Measurements from ENCODE around the gene ATF3.
A peak's percentile ranks its signal among the peaks of the same experiment; 100 is the strongest.

Gene ATF3

DNA sequence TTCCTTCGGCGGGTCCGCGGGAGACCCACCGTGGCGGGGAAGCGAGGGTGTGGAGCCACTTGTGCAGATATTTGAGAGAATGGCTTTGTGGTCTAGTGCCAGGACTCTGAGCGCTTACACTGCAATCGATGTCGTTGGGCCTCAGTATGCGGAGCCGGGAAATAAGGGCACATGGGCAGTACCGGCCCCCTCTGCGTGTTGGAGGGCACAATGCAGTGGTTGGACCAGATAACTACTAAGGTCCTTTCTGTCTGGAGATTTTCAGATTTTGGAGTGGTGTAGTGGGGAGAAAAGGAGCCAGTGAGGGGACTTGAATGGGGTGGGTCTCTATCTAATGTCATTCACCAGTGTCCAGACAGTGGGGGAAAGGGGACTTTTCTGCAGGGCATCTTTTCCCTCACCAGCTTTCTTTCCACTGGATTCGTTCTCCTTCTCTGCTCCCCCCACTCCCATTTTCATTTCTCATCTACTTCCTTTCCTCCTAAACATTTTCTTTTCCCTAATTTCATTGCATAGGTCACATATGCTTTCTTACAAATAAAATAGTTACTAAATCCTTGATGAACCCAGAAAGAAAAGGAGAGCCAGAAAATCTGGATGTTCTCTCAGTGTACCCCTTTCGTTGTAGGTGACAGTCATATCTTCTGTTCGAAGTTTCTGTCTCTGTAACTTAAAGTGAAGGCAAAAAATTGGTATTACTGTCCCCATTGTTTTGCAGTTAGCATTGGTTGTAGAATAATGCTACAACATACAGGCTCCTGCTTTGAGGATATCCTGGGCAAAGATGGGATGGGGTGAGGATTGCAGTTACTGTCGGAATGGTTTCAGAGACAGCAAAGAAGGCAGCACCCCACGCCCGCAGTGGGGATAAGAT lies 1.4 kb downstream of the ATF3 start:
- no peak for DNase-seq

- no peak for DNase-seq
Observed at GRCh38 chr1:212610575-212610967, 2.0 kb downstream of the ATF3 start.

DNA sequence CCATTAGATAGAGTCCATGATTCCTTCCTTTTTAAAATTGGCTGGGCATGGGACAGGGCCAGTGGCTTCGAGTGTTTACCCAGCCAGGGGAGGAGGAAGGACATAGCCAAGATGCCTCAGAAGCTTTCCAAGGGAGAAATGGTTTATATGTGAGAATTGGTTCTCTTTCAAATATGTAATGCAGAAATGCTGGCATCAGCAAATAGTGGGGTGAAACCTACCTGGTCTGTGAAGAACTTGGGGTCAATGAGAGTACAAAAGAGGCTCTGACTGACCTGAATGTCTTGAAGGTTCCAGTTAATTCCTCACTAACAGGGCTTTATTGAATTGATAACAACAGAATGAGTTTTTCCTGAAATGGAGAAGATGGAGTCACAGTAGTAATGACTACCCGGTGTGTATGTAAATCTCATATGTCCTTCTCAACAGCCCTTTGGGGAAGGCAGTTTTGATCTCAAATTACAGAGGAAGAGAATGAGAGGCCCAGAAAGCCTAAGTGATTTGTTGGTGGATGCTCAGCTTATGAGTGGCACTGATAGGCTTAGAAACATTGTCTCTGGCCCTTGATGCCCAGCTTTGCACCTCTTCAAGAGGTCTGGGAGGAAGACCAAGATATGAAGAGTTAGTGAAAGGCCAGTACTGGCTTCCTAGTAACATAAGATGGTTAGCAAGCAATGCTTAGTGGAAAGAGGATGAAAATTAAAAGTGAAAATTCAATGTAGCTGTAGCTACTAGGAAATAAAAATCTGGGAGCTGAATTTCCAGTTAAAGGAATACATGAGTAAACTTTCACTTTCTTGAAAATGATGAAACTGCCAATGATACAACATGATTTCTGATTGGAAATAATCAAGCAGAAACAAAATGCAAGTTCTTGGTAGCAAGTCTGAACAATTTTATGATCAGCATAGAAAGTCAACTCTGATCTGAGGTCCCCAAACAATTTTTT lies 2.7 kb downstream of the ATF3 start:
- no peak for DNase-seq

GRCh38 chr1:212612041-212612961 lies 3.7 kb downstream of the ATF3 start:
- DNase-seq: peak; percentile 44

DNA sequence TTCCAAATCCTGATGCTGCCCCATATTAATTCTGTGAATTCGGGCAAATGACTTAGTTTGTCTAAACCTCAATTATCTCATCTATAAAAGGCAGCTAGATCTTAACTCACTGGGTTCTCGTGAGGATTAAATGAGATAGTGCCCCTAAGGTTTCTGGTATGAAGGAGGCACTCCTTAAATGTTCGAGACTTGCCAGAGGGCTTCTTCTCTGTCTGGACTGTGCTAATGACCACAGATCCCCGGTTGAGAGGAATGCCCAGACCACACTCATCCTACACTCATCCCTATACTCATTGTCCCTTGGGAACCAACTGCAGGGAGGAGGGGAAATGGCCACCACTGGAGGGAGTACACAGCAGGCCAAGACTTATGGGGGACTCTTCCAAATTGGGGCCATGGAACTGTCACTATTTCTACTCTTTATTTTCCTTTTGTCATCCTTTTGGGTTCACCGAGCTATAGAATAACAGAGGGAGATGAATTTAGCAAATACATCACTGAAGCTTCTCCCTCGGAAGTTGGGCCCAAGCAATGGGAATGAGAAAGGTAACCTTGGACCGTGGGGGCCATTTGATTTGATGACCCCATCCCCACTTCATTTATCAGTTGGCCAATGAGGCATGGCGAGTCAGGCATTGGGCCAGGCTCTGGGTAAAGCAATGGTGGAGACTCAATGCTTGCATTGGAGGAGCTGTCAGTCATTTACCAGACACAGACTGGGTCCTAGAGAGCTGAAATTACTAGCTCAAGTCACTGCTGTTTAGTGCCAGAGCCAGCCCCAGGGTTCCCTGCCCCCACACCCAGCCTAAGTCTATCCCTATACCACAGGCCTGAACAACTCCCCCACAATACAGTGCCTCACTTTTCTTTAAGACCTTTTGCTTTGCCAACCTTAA lies 5.1 kb downstream of the ATF3 start:
- peak; percentile 75 for DNase-seq

DNA sequence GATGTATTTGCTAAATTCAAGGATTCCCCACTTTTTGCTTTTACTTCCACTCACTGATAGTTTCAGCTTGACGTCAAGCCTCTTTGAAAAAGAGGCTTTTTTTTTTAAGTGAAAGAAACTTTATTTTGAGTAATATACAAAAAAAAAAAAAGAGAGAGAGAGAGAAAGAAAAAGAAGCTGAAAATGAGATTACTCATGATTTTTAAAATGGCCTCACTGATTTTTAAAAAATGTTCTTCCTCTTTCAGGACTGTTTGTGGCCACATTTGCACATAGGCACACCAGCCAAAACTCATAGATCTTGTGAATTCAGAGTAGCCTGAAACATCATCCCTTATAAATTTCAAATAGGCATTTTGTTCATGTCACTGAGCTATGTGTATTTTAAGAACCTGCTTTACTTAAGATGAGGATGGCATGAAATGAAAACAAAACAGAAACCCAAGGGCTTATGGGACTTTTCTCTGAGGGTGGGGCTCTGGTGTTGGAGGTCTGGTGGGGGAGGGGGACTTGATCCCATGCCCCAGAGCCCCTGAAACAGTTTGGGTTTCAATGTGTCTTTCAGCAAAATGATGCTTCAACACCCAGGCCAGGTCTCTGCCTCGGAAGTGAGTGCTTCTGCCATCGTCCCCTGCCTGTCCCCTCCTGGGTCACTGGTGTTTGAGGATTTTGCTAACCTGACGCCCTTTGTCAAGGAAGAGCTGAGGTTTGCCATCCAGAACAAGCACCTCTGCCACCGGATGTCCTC lies 6.1 kb downstream of the ATF3 start:
- DNase-seq: no peak

- DNase-seq: no peak
Observed at GRCh38 chr1:212615201-212615470, 6.6 kb downstream of the ATF3 start.

DNA sequence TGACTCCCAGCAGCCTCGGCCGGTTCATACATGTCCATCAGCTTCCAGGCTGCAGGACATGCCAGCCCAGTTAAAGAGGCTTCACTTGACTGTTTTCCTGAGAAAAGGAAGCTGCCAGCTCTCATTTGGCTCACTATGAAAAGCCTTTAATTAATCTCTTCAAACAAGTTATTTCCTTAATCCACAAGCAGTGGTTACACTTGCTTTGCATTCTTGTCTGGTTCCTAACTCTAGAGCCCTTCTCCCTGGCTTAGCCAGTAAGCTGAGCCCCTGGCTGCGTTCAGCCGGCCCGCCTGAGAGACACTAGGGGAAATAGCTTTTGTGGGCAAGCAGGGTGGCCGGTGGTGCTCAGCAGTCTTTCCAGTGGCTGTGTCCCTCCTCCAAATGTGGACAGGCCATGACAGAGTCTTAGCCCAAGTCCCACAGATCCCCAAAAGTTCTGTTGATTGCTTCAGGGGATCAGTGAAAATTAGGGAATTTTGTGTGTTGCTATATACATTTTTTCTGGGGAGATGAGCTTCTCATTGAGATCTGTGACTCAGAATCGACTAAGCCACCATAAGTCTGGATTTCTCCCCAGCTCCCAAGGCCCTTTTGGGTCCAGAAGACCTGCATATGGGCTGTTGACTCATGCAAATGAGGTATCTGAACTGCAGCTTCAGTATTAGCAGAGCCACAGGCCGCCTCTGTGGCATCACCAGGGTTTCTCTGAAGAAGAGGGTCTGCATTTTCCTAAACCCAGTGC lies 10.1 kb downstream of the ATF3 start:
- peak; percentile 58 for DNase-seq

DNA sequence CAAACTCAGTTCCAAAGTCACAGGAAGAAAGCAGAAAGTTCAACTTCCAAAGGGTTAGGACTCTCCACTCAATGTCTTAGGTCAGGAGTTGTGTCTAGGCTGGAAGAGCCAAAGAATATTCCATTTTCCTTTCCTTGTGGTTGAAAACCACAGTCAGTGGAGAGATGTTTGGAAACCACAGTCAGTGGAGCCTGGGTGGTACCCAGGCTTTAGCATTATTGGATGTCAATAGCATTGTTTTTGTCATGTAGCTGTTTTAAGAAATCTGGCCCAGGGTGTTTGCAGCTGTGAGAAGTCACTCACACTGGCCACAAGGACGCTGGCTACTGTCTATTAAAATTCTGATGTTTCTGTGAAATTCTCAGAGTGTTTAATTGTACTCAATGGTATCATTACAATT lies 11.7 kb downstream of the ATF3 start:
- no peak for DNase-seq

DNA sequence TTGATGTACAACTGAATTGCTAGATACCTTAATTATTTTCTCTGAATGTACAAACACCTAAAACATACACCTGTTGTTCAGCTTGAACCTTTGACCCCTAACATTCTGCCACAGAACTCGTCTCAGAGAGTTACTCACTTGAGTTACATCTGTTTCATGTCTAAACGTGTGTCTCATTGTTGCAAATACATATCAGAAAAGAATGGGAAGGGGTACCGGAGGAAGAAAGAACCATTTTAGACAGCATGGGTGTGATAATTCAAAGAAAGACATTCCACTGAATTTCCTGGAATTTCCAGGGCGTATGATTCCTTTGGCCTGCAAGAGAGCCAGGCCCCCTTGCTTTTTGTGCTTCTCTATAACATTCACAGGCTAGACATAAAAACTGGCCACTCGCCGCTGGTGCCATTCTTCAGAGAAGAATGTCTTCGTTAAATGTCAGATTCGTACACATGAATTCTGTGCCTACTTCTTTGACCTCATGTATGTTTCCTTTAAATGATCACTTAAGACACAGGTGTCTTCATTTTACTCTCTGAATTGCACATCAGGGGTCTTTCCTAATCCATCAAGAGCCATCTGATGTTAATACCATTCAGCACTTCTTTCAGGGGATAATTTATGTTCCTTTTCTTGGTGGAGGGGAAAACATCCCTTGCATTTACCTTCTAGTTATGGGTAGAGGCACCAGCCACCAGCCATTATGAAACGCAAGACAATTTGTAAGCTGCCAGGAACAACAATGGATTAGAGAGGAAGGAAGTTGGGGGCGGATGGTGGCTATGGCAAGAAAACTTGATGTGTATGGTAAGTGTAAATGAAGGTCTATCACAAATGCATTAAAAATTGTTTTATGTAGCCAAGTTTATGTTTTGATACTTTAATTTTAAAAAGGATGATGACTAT lies 12.7 kb downstream of the ATF3 start:
- no peak for DNase-seq

- no peak for DNase-seq
Observed at GRCh38 chr1:212621949-212622305, 13.4 kb downstream of the ATF3 start.

DNA sequence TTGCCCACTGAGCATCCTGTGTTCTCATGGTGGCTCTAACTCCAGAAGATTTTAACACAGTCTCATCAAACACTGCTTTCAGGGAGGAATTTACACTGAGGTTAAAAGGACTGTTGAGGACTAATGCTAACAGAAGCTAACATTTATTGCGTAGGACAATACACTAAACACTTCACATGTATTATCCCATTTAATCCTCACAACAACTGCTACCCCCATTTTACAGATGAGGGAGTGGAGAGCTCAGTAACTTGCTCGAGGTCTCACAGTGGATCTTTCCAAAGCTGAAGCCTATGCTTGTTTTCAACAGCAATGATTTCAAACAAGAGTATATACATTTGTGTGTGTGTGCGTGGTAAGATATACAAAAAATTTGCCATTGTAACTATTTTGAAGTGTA lies 13.9 kb downstream of the ATF3 start:
- no peak for DNase-seq

GRCh38 chr1:212622906-212623305 lies 14.3 kb downstream of the ATF3 start:
- DNase-seq: no peak

GRCh38 chr1:212623603-212624002 lies 15.0 kb downstream of the ATF3 start:
- DNase-seq: no peak

GRCh38 chr1:212624976-212625501 lies 16.5 kb downstream of the ATF3 start:
- no peak for DNase-seq

GRCh38 chr1:212625781-212626450 lies 17.4 kb downstream of the ATF3 start:
- no peak for DNase-seq

- peak; percentile 13 for DNase-seq
Observed at GRCh38 chr1:212628046-212628445, 19.5 kb downstream of the ATF3 start.

DNA sequence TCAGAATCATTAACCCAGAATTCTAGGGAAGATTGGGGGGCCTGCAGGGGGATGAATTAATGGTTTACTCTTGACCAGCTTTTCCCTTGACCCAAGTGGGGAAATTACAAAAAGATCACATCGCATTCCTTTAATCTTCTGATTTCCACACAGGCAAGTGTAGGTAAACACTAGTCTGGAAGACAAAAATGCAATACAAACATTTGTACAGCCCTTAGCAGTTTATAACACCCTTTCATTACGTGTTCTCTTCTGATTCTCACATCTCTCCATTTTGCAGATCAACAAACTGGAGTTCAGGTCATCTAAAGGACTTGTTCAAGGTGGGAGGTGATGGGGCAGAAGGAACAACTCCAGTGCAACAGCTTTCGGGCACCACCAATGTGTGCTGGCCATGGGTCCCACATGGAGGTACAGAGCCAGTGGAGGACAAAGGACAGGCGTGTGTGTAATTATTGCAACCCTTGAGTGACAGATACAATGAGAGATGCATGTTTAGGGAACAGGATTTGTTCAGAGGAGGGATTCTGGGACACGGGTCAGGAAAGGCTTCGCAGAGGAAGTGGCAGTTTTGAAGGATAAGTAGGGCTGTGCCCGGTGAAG lies 20.4 kb downstream of the ATF3 start:
- DNase-seq: no peak

Data from fibroblast of upper back skin (primary cell).